IPS-20b (cell line): Measurements from ENCODE around the gene LUZP1.

ENCODE experiments used
- H3K27ac ChIP-seq: one replicate; pipeline ENCODE4 v1.5.1; 2013; ENCODE audit warnings: low read length
- H3K27me3 ChIP-seq: 2 replicates; pipeline ENCODE4 v1.6.1; 2013; ENCODE audit warnings: mild to moderate bottlenecking, low read length, inconsistent platforms; ENCODE audit not compliant: insufficient read depth
- H3K36me3 ChIP-seq: 2 replicates; pipeline ENCODE4 v1.6.1; 2013; ENCODE audit warnings: low read depth, mild to moderate bottlenecking, inconsistent platforms, low read length, moderate library complexity; ENCODE audit not compliant: insufficient read depth
- H3K4me1 ChIP-seq: 2 replicates; pipeline ENCODE4 v1.6.1; 2013; ENCODE audit warnings: mild to moderate bottlenecking, control low read depth, inconsistent platforms, low read length, moderate library complexity; ENCODE audit not compliant: insufficient read depth
- H3K4me3 ChIP-seq: 2 replicates; pipeline ENCODE4 v1.5.1; 2013; ENCODE audit warnings: mild to moderate bottlenecking, low read length, inconsistent platforms
- H3K9ac ChIP-seq: 2 replicates; pipeline ENCODE4 v1.6.1; 2013; ENCODE audit warnings: low read depth, mild to moderate bottlenecking, inconsistent platforms, low read length, moderate library complexity
- H3K9me3 ChIP-seq: 2 replicates; pipeline ENCODE4 v1.6.1; 2013; ENCODE audit warnings: mild to moderate bottlenecking, low read depth, low read length, inconsistent platforms; ENCODE audit not compliant: insufficient read depth

Gene LUZP1

GRCh38 chr1:23062271-23062670, 106.4 kb downstream of the LUZP1 start:
- Histone ChIP-seq H3K9me3 (no peaks in the 10 kb centered on the region), H3K4me3 (no peak overlapping the region), H3K4me1 (no peaks in the 10 kb centered on the region), H3K27ac (no peak overlapping the region), H3K9ac (no peak overlapping the region), H3K36me3 (peaks cover 99% of the 10 kb centered on the region), H3K27me3 (no peaks in the 10 kb centered on the region)

- no peak overlapping the region for H3K4me3 ChIP-seq
- peaks cover 98% of the 10 kb centered on the region for H3K36me3 ChIP-seq
- no peak overlapping the region for H3K9ac ChIP-seq
- no peak overlapping the region for H3K27ac ChIP-seq
- H3K9me3 ChIP-seq, result no peaks in the 10 kb centered on the region
- H3K27me3 ChIP-seq, result no peaks in the 10 kb centered on the region
- peaks cover 4% of the 10 kb centered on the region; the same call in 1 of the 2 replicates for H3K4me1 ChIP-seq
Measured at GRCh38 chr1:23057301-23057700, 111.4 kb downstream of the LUZP1 start.

- H3K36me3 ChIP-seq, result peaks cover 70% of the 10 kb centered on the region
- H3K27ac ChIP-seq, result no peak overlapping the region
- no peak overlapping the region for H3K4me3 ChIP-seq
- no peak overlapping the region for H3K9ac ChIP-seq
- no peaks in the 10 kb centered on the region for H3K9me3 ChIP-seq
- peaks cover 16% of the 10 kb centered on the region; the same call in 1 of the 2 replicates for H3K4me1 ChIP-seq
- no peaks in the 10 kb centered on the region for H3K27me3 ChIP-seq
Measured at GRCh38 chr1:23051290-23051909, 117.3 kb downstream of the LUZP1 start.

- H3K27me3 ChIP-seq, result no peaks in the 10 kb centered on the region
- no peak overlapping the region for H3K9ac ChIP-seq
- peaks cover 20% of the 10 kb centered on the region; the same call in 1 of the 2 replicates for H3K4me1 ChIP-seq
- no peaks in the 10 kb centered on the region for H3K9me3 ChIP-seq
- no peak overlapping the region for H3K4me3 ChIP-seq
- H3K27ac ChIP-seq, result no peak overlapping the region
- peaks cover 70% of the 10 kb centered on the region for H3K36me3 ChIP-seq
Measured at GRCh38 chr1:23050201-23050600, 118.5 kb downstream of the LUZP1 start.

GRCh38 chr1:23044035-23044434, 124.6 kb downstream of the LUZP1 start:
- peaks cover 44% of the 10 kb centered on the region for H3K36me3 ChIP-seq
- H3K9me3 ChIP-seq, result no peaks in the 10 kb centered on the region
- no peaks in the 10 kb centered on the region for H3K27me3 ChIP-seq
- no peak overlapping the region for H3K4me3 ChIP-seq
- H3K9ac ChIP-seq, result no peak overlapping the region
- peaks cover 11% of the 10 kb centered on the region; the same call in 1 of the 2 replicates for H3K4me1 ChIP-seq
- H3K27ac ChIP-seq, result no peak overlapping the region

- no peaks in the 10 kb centered on the region for H3K27me3 ChIP-seq
- H3K36me3 ChIP-seq, result peaks cover 35% of the 10 kb centered on the region
- no peak overlapping the region for H3K27ac ChIP-seq
- H3K4me1 ChIP-seq, result peaks cover 25% of the 10 kb centered on the region
- no peak overlapping the region for H3K9ac ChIP-seq
- H3K4me3 ChIP-seq, result no peak overlapping the region
- H3K9me3 ChIP-seq, result no peaks in the 10 kb centered on the region
Measured at GRCh38 chr1:23040509-23040908, 128.1 kb downstream of the LUZP1 start.

GRCh38 chr1:23039308-23039826, 129.3 kb downstream of the LUZP1 start:
- H3K27me3 ChIP-seq, result no peaks in the 10 kb centered on the region
- H3K4me1 ChIP-seq, result peaks cover 25% of the 10 kb centered on the region
- H3K9me3 ChIP-seq, result no peaks in the 10 kb centered on the region
- peaks cover 24% of the 10 kb centered on the region for H3K36me3 ChIP-seq
- no peak overlapping the region for H3K9ac ChIP-seq
- H3K27ac ChIP-seq, result no peak overlapping the region
- no peak overlapping the region for H3K4me3 ChIP-seq

- Histone ChIP-seq H3K4me3 (no peak overlapping the region), H3K9me3 (no peaks in the 10 kb centered on the region), H3K27ac (no peak overlapping the region), H3K4me1 (peaks cover 25% of the 10 kb centered on the region), H3K9ac (no peak overlapping the region), H3K27me3 (no peaks in the 10 kb centered on the region), H3K36me3 (peaks cover 24% of the 10 kb centered on the region)
Measured at GRCh38 chr1:23037081-23037740, 131.4 kb downstream of the LUZP1 start.

GRCh38 chr1:23035823-23036452, 132.7 kb downstream of the LUZP1 start:
- Histone ChIP-seq H3K27ac (no peak overlapping the region), H3K4me3 (no peak overlapping the region), H3K9me3 (no peaks in the 10 kb centered on the region), H3K9ac (no peak overlapping the region), H3K4me1 (peaks cover 25% of the 10 kb centered on the region), H3K27me3 (no peaks in the 10 kb centered on the region), H3K36me3 (peaks cover 31% of the 10 kb centered on the region)
